Activated CD8-positive, alpha-beta memory T cell treated with anti-CD3 and anti-CD28 coated beads, Interleukin-2, amount 50 U/mL, for 1 hour (primary cell): ENCODE measurements around the gene SIDT2.
"Not testable (repeated sequence)": the region's sequence is repeated elsewhere in the genome, so short reads cannot be mapped to it uniquely, and the experiment has no call there.

ENCODE experiments used
- DNase-seq: peaks from one replicate; pipeline ENCODE4 v3.0.0-alpha.2; 2020; ENCODE audit errors: extremely low read depth

SIDT2 gene

GRCh38 chr11:117172724-117173421 lies 5.7 kb upstream of the SIDT2 start:
- no peak for DNase-seq

- DNase-seq, result no peak
These were observed 3.4 kb upstream of the SIDT2 start for GRCh38 chr11:117175104-117175503.

GRCh38 chr11:117175781-117176180 lies 2.8 kb upstream of the SIDT2 start:
- DNase-seq, result no peak

GRCh38 chr11:117176186-117176585 lies 2.4 kb upstream of the SIDT2 start:
- DNase-seq, result no peak

- DNase-seq, result no peak
These were observed 871 bp upstream of the SIDT2 start for GRCh38 chr11:117177534-117178209.

- no peak for DNase-seq
These were observed 781 bp downstream of the SIDT2 start for GRCh38 chr11:117179048-117179999.

GRCh38 chr11:117180020-117180419 lies 1.5 kb downstream of the SIDT2 start:
- DNase-seq, result no peak

- peak; percentile 10 for DNase-seq
These were observed 2.4 kb downstream of the SIDT2 start for GRCh38 chr11:117180661-117181585.

GRCh38 chr11:117181586-117182550 lies 3.3 kb downstream of the SIDT2 start:
- no peak for DNase-seq

- DNase-seq, result no peak
These were observed 4.0 kb downstream of the SIDT2 start for GRCh38 chr11:117182551-117182935.

GRCh38 chr11:117183178-117183577 lies 4.6 kb downstream of the SIDT2 start:
- not testable (repeated sequence) for DNase-seq

GRCh38 chr11:117183724-117184349 lies 5.3 kb downstream of the SIDT2 start:
- DNase-seq, result no peak

- DNase-seq, result no peak
These were observed 7.3 kb downstream of the SIDT2 start for GRCh38 chr11:117185736-117186430.

- DNase-seq, result no peak
These were observed 7.9 kb downstream of the SIDT2 start for GRCh38 chr11:117186431-117186761.

GRCh38 chr11:117187007-117187406 lies 8.5 kb downstream of the SIDT2 start:
- DNase-seq, result no peak

- DNase-seq, result no peak
These were observed 8.9 kb downstream of the SIDT2 start for GRCh38 chr11:117187428-117187798.

GRCh38 chr11:117187799-117188481 lies 9.4 kb downstream of the SIDT2 start:
- no peak for DNase-seq

GRCh38 chr11:117188620-117189081 lies 10.1 kb downstream of the SIDT2 start:
- no peak for DNase-seq
